ENCODE results near the gene CCDC171.

Gene CCDC171

GRCh38 chr9:16001856-16002255, 449.0 kb downstream of the CCDC171 start:
- H3K9me3 ChIP-seq (ENCODE audit: control insufficient read depth, insufficient read depth, low read depth, low read length) = no peaks in the 10 kb centered on the region
- POLR2A ChIA-PET = no interaction called here
- no peaks in the 10 kb centered on the region for H3K4me1 ChIP-seq (ENCODE audit: control insufficient read depth, insufficient read depth, low read length)
- TF ChIP-seq YY1 (tag by site-specific recombination; IDR thresholded peaks at IDR 0.05) (no peak), KLF1 (tag by site-specific recombination; IDR thresholded peaks at IDR 0.05) (no peak), ZNF558 (tag by site-specific recombination; IDR thresholded peaks at IDR 0.05) (no peak), ZNF626 (tag by site-specific recombination; IDR thresholded peaks at IDR 0.05) (no peak), RBAK (tag by site-specific recombination; IDR thresholded peaks at IDR 0.05) (no peak), BCL11B (tag by site-specific recombination; IDR thresholded peaks at IDR 0.05; ENCODE audit: low read depth) (no peak), ZNF837 (tag by site-specific recombination; IDR thresholded peaks at IDR 0.05) (no peak), ZNF433 (tag by site-specific recombination; IDR thresholded peaks at IDR 0.05; ENCODE audit: low read depth) (no peak), ZNF449 (tag by site-specific recombination; IDR thresholded peaks at IDR 0.05) (no peak), ZBTB48 (tag by site-specific recombination; IDR thresholded peaks at IDR 0.05) (no peak), ZBTB7A (tag by site-specific recombination; IDR thresholded peaks at IDR 0.05; ENCODE audit: low read depth) (no peak), BCL11A (tag by site-specific recombination; IDR thresholded peaks at IDR 0.05; ENCODE audit: low read depth) (no peak)
- CTCF ChIA-PET = interaction anchor here (0.6 kb wide), 1 partner anchor 261 kb away, joined by 3 read pairs; no protein-coding TSS in a partner anchor
- H3K36me3 ChIP-seq (ENCODE audit: control insufficient read depth in 2 of 2, insufficient read depth in 1 of 2, low read length in 2 of 2) = no peaks in the 10 kb centered on the region
- H3K4me3 ChIP-seq (ENCODE audit: low read depth, low read length) = no peak overlapping the region
- H3K27ac ChIP-seq (ENCODE audit: extremely low read depth, low read depth, low read length) = no peak overlapping the region

- H3K36me3 ChIP-seq (ENCODE audit: control insufficient read depth in 2 of 2, insufficient read depth in 1 of 2, low read length in 2 of 2) = no peaks in the 10 kb centered on the region
- no peaks in the 10 kb centered on the region for H3K4me1 ChIP-seq (ENCODE audit: control insufficient read depth, insufficient read depth, low read length)
- no peak for TF ChIP-seq ZNF146 (tag by site-specific recombination; IDR thresholded peaks at IDR 0.05)
- no peak for TF ChIP-seq WT1 (tag by site-specific recombination; IDR thresholded peaks at IDR 0.05)
- no peak for TF ChIP-seq OSR2 (tag by site-specific recombination; IDR thresholded peaks at IDR 0.05)
- TF ChIP-seq ZSCAN4 (tag by site-specific recombination; IDR thresholded peaks at IDR 0.05) = no peak
- no peak for TF ChIP-seq SCRT2 (tag by site-specific recombination; IDR thresholded peaks at IDR 0.05)
- no peak for TF ChIP-seq GLI4 (tag by site-specific recombination; IDR thresholded peaks at IDR 0.05)
- TF ChIP-seq ZNF175 (tag by site-specific recombination; IDR thresholded peaks at IDR 0.05) = no peak
- TF ChIP-seq ZBTB20 (tag by site-specific recombination; IDR thresholded peaks at IDR 0.05) = no peak
- TF ChIP-seq ZNF394 (tag by site-specific recombination; IDR thresholded peaks at IDR 0.05; ENCODE audit: borderline replicate concordance) = no peak
- TF ChIP-seq ZNF488 (tag by site-specific recombination; IDR thresholded peaks at IDR 0.05) = no peak
- TF ChIP-seq ZNF654 (tag by site-specific recombination; IDR thresholded peaks at IDR 0.05; ENCODE audit: low read depth) = no peak
- H3K27ac ChIP-seq (ENCODE audit: extremely low read depth, low read depth, low read length) = no peak overlapping the region
- ChIA-PET CTCF (no interaction called here), POLR2A (no interaction called here)
- H3K9me3 ChIP-seq (ENCODE audit: control insufficient read depth, insufficient read depth, low read depth, low read length) = no peaks in the 10 kb centered on the region
- no peak overlapping the region for H3K4me3 ChIP-seq (ENCODE audit: low read depth, low read length)
Observed at GRCh38 chr9:16002816-16003215, 450.0 kb downstream of the CCDC171 start.

Measured in HEK293 (cell line).